Neural progenitor cell (in vitro differentiated cells): Measurements from ENCODE around the gene CABP7. TPM values are rescaled to one million over a fixed set of nuclear protein-coding genes. Genes with fewer than 3 reads are reported as not detected.

Source experiments
- DNase-seq: peaks from one replicate; pipeline ENCODE4 v3.0.0-alpha.2; 2016; ENCODE audit warnings: low spot score
- H2AFZ ChIP-seq: fragments of 200-600 bp; sonication (generic); replicated peaks from 2 replicates; pipeline ENCODE4 v1.6.1; 2016; ENCODE audit warnings: antibody characterized with exemption
- H3F3A ChIP-seq: fragments of 200-600 bp; sonication (generic); 2 replicates; pipeline ENCODE4 v1.6.1; 2016; ENCODE audit warnings: antibody characterized with exemption, low read depth
- H3K27ac ChIP-seq: fragments of 200-600 bp; sonication (generic); 2 replicates; pipeline ENCODE4 v1.5.1; 2016; ENCODE audit warnings: mild to moderate bottlenecking
- H3K27me3 ChIP-seq: fragments of 200-600 bp; sonication (generic); 2 replicates; pipeline ENCODE4 v1.6.1; 2016; ENCODE audit warnings: mild to moderate bottlenecking, moderate library complexity
- H3K36me3 ChIP-seq: fragments of 200-600 bp; sonication (generic); 2 replicates; pipeline ENCODE4 v1.5.1; 2016
- H3K4me1 ChIP-seq: fragments of 200-600 bp; sonication (generic); 2 replicates; pipeline ENCODE4 v1.6.1; 2016; ENCODE audit warnings: mixed run types
- H3K4me2 ChIP-seq: fragments of 200-600 bp; sonication (generic); 2 replicates; pipeline ENCODE4 v1.6.1; 2016
- H3K4me3 ChIP-seq: fragments of 200-600 bp; sonication (generic); 2 replicates; pipeline ENCODE4 v1.5.1; 2016
- H3K79me2 ChIP-seq: fragments of 200-600 bp; sonication (generic); 2 replicates; pipeline ENCODE4 v1.6.1; 2016; ENCODE audit warnings: low read depth
- H3K9ac ChIP-seq: fragments of 200-600 bp; sonication (generic); 2 replicates; pipeline ENCODE4 v1.6.1; 2016
- H3K9me3 ChIP-seq: fragments of 200-600 bp; sonication (generic); 2 replicates; pipeline ENCODE4 v1.5.1; 2016; ENCODE audit warnings: low read depth
- H4K20me1 ChIP-seq: fragments of 200-600 bp; sonication (generic); 2 replicates; pipeline ENCODE4 v1.6.1; 2016; ENCODE audit warnings: low read depth
- H3K27ac Mint-ChIP-seq: 3 replicates; pipeline ENCODE4 v1.8.0; 2021; ENCODE audit warnings: mixed read lengths
- H3K27me3 Mint-ChIP-seq: 2 replicates; pipeline ENCODE4 v1.8.0; 2022; ENCODE audit warnings: low read depth, mild to moderate bottlenecking, inconsistent platforms, moderate library complexity, mixed read lengths; ENCODE audit not compliant: insufficient read depth
- H3K36me3 Mint-ChIP-seq: 3 replicates; pipeline ENCODE4 v1.8.0; 2021; ENCODE audit warnings: mixed read lengths
- H3K4me1 Mint-ChIP-seq: 3 replicates; pipeline ENCODE4 v1.8.0; 2021; ENCODE audit warnings: mixed read lengths
- H3K4me3 Mint-ChIP-seq: 3 replicates; pipeline ENCODE4 v1.8.0; 2021; ENCODE audit warnings: mild to moderate bottlenecking, moderate library complexity, mixed read lengths
- H3K9me3 Mint-ChIP-seq: 3 replicates; pipeline ENCODE4 v1.8.0; 2020; ENCODE audit warnings: mixed read lengths
- CTCF ChIP-seq: fragments of 200-600 bp; sonication (generic); IDR thresholded peaks from 2 replicates; pipeline ENCODE4 v1.5.1; 2017; ENCODE audit warnings: antibody characterized with exemption, mild to moderate bottlenecking
- EZH2 ChIP-seq: fragments of 200-600 bp; sonication (generic); IDR thresholded peaks from 2 replicates; pipeline ENCODE4 v1.6.1; 2017; ENCODE audit warnings: antibody characterized with exemption, mild to moderate bottlenecking, moderate library complexity
- EZH2phosphoT487 ChIP-seq: fragments of 200-600 bp; sonication (generic); IDR thresholded peaks from 2 replicates; pipeline ENCODE4 v1.6.1; 2017; ENCODE audit warnings: antibody characterized with exemption
- total RNA-seq: library from RNA; depleted of rRNA; stranded (reverse); fragments of >200 nt; gene quantifications from 2 replicates; pipeline ENCODE4 v1.2.3, GENCODE V29; 2015; ENCODE audit warnings: low replicate concordance

Gene CABP7
- total RNA-seq, 1 donor from 2014 or later, result not detected

DNA sequence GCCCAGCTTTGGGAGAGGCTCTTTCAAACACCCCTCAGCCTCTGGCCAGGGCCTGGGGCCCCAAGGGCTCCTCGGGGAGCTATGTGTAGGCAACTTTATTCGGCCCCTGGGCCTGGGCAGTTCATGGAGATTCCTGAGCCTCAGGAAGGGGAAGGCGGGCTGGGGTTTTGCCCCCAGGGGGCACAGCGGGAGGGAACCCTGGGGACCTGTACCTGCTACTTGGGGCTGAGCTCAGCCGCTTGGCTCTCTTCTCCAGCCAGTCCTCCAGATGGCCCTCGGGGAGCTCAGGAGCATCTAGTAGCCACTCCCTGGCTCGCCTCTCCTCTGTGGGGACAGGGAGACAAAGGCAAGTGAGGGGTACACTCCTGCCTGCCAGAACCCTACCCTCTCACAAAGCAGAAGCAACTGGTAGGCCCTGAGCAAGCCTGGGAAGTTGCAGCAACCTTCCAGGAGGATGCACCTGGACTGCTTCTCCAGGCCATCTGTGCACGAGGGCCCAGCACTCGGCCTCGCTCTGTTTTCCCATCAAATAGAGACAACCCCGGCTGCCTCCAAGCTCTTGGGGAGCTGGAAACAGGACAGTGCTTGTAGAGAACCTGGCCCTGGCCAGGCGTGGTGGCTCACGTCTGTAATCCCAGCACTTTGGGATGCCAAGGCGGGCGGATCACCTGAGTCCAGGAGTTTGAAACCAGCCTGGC, 18.5 kb downstream of the CABP7 start:
- Histone ChIP-seq H3K27ac (no peak overlapping the region), H3F3A (no peaks in the 10 kb centered on the region), H3K9ac (no peak overlapping the region), H3K79me2 (no peaks in the 10 kb centered on the region), H3K4me1 (peaks cover 16% of the 10 kb centered on the region), H3K27me3 (no peaks in the 10 kb centered on the region), H2AFZ (no peak overlapping the region), H3K36me3 (no peaks in the 10 kb centered on the region), H3K4me3 (no peak overlapping the region), H4K20me1 (peaks cover 8% of the 10 kb centered on the region), H3K9me3 (no peaks in the 10 kb centered on the region), H3K4me2 (no peak overlapping the region)
- Mint-ChIP-seq H3K27me3 (peaks cover 2% of the 10 kb centered on the region), H3K4me3 (no peak overlapping the region), H3K36me3 (peaks cover 3% of the 10 kb centered on the region), H3K4me1 (peaks cover 10% of the 10 kb centered on the region), H3K9me3 (no peaks in the 10 kb centered on the region), H3K27ac (no peak overlapping the region)
- TF ChIP-seq EZH2phosphoT487, result no peak
- no peak for TF ChIP-seq CTCF
- no peak for TF ChIP-seq EZH2
- DNase-seq, result no peak

GRCh38 chr22:29739346-29739875, 19.6 kb downstream of the CABP7 start:
- no peak overlapping the region for H3K4me2 ChIP-seq
- no peak overlapping the region for H3K27ac ChIP-seq
- H3K27me3 ChIP-seq, result no peaks in the 10 kb centered on the region
- H4K20me1 ChIP-seq, result peaks cover 3% of the 10 kb centered on the region
- H3K79me2 ChIP-seq, result no peaks in the 10 kb centered on the region
- H2AFZ ChIP-seq, result no peak overlapping the region
- Mint-ChIP-seq H3K4me3 (no peak overlapping the region), H3K9me3 (no peaks in the 10 kb centered on the region), H3K36me3 (peaks cover 2% of the 10 kb centered on the region), H3K27ac (no peak overlapping the region), H3K27me3 (peaks cover 3% of the 10 kb centered on the region), H3K4me1 (peaks cover 7% of the 10 kb centered on the region)
- no peak overlapping the region for H3K9ac ChIP-seq
- DNase-seq, result no peak
- no peaks in the 10 kb centered on the region for H3F3A ChIP-seq
- H3K4me1 ChIP-seq, result peaks cover 10% of the 10 kb centered on the region
- no peaks in the 10 kb centered on the region for H3K9me3 ChIP-seq
- no peaks in the 10 kb centered on the region for H3K36me3 ChIP-seq
- no peak overlapping the region for H3K4me3 ChIP-seq
- no peak for TF ChIP-seq EZH2

DNA sequence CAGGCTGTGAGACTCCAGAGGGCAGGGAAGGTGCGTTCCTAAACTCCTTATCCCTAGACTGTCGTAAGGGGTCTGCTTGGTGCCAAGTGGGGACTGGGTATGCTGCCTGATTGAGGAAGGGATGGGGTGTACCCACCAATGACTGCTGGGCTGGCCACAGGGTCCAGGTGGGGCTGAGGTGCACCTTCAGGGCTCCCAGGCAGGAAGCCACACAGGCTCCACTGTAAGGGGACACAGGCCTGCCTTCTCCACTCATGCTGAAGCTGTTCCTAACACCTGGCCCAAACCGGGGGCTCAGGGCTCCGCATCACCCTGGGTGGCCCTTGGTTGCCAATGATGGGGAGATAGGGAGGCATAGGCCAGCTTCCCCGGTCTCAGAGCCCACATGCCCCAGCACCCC, 20.4 kb downstream of the CABP7 start:
- no peaks in the 10 kb centered on the region for H3K27me3 ChIP-seq
- Mint-ChIP-seq H3K9me3 (no peaks in the 10 kb centered on the region), H3K4me3 (no peak overlapping the region), H3K36me3 (peaks cover 5% of the 10 kb centered on the region), H3K27me3 (peaks cover 3% of the 10 kb centered on the region), H3K4me1 (no peaks in the 10 kb centered on the region), H3K27ac (no peak overlapping the region)
- H4K20me1 ChIP-seq, result no peaks in the 10 kb centered on the region
- no peaks in the 10 kb centered on the region for H3K9me3 ChIP-seq
- no peak overlapping the region for H3K9ac ChIP-seq
- no peaks in the 10 kb centered on the region for H3K79me2 ChIP-seq
- no peak overlapping the region for H3K27ac ChIP-seq
- H3K4me3 ChIP-seq, result no peak overlapping the region
- no peaks in the 10 kb centered on the region for H3K36me3 ChIP-seq
- peaks cover 2% of the 10 kb centered on the region for H3K4me1 ChIP-seq
- TF ChIP-seq EZH2 (no peak), CTCF (no peak), EZH2phosphoT487 (no peak)
- no peaks in the 10 kb centered on the region for H3F3A ChIP-seq
- H2AFZ ChIP-seq, result no peak overlapping the region
- no peak overlapping the region for H3K4me2 ChIP-seq
- DNase-seq, result no peak

GRCh38 chr22:29741926-29742325, 22.1 kb downstream of the CABP7 start:
- H3K4me3 Mint-ChIP-seq, result no peak overlapping the region
- H3K79me2 ChIP-seq, result no peaks in the 10 kb centered on the region

More at GRCh38 chr22:29741926-29742325, 22.1 kb downstream of the CABP7 start:
- Histone ChIP-seq H3K9me3 (no peaks in the 10 kb centered on the region), H3K4me1 (no peaks in the 10 kb centered on the region), H2AFZ (no peak overlapping the region), H3K27me3 (no peaks in the 10 kb centered on the region), H3K4me3 (no peak overlapping the region), H4K20me1 (no peaks in the 10 kb centered on the region), H3K4me2 (no peak overlapping the region), H3K9ac (no peak overlapping the region), H3F3A (no peaks in the 10 kb centered on the region), H3K27ac (no peak overlapping the region), H3K36me3 (no peaks in the 10 kb centered on the region)
- no peak for TF ChIP-seq EZH2phosphoT487
- TF ChIP-seq EZH2, result no peak
- TF ChIP-seq CTCF, result no peak
- Mint-ChIP-seq H3K27me3 (peaks cover 3% of the 10 kb centered on the region), H3K4me1 (no peaks in the 10 kb centered on the region), H3K36me3 (peaks cover 5% of the 10 kb centered on the region), H3K9me3 (no peaks in the 10 kb centered on the region), H3K27ac (no peak overlapping the region)
- DNase-seq, result no peak
